NCI-H1092 treated with DMSO at 0.1 percent for 48 hours (cell line): Measurements from ENCODE around the gene DDX39B.
"Not testable (repeated sequence)": the region's sequence is repeated elsewhere in the genome, so short reads cannot be mapped to it uniquely, and the experiment has no call there.

Source experiments
- DNase-seq: peaks from one replicate; lab custom pipeline; 2025; lab: John Stamatoyannopoulos, UW

The DDX39B gene

GRCh38 chr6:31541658-31542521, at the start of gene DDX39B:
Gene DDX39B, minus strand, starts transcription at chr6:31542003. Its CDS starts 1,471 bp downstream, at chr6:31540532.
- DNase-seq = peak; percentile 95

- not testable (repeated sequence) for DNase-seq
Observed at GRCh38 chr6:31590691-31591090, 48.9 kb upstream of the DDX39B start.

DNA sequence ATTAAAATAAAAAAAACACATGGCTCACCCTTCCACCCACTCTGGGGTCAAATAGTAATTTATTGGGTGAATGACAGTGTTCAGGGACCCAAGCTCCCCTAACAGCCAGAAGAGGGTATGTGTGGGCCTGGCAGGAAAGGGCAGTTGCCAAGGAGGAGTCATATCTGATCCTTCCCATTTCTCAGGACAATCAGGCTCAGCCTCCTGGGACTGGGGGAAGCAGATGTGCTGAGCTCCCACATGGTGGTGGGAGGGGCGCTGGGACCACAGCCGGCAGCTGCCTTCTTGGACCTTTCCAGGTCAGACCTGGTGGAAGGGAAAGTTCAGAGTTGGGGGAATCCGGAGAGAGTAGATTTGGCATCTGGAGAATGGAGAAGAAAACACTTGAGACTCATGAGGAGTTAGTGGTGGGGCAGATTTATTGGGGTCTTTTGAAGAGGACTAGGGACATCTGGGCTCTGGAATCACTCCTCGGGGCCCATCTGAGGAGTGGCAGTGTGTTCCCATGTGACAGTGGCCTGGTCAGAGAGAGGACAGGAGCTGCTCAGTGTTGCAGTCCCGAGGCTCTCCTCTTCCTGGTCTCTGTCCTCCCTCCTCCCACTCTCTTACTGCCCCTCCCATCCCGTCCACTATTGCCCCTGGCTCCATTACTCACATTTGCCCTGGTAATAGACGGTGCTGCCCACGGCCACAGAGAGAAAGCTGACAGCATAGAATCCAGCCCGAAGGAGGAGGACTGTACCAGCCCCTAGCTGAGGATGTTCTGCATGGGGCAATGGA, 47.3 kb upstream of the DDX39B start:
- no peak for DNase-seq

GRCh38 chr6:31587791-31588777, 46.3 kb upstream of the DDX39B start:
- no peak for DNase-seq

DNA sequence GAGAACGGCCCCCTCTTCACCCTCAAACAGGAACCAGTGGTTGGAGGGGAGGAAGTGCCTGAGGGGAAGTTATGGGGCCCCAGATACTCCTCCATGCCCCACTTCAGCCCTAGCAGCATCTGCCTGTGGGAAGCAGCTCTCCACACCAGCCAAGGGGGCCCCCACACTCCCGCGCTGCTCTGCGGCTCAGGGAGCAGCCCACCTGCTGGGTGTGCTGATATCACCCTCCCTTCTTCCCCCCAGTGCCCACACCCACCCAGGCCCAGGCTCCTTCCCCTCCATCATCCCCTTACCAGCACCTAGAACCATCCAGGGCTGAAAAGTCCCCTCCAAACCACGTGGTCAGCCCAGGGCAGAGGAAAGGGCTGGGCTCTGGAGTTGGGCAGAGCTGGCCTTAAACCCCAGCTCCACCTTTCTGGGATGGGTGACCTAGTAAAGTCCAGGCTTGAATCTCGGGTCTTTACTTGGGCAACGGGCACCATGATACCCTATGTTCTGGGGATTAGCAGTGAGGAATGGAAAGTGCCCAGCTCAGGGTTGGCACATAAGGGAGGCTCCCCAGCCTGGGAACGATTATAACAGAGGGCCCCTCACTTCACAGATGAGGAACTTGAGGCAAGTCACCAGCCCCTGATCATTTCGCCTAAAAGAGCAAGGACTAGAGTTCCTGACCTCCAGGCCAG, 44.9 kb upstream of the DDX39B start:
- DNase-seq = no peak

DNA sequence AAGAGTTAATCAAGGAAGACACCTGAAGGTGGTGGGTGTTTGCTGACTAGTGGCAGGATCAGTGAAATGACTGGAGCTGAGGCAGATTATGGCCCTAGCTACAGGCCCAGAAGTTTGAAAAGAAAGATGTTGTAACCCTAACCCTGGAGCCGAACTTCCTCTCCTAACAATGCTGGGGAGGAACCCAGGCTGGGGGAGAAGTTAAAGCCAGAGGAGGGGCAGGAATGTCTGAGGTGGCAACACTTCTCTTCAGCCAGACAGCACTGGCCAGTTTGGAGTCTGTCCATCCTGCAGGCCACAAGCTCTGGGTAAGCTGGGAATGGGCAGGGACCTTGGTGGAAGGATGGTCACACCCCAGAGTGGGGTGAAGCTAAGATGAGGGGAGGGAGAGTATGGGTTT, 44.2 kb upstream of the DDX39B start, which contains the start of gene LST1:
TSS of gene LST1 (plus strand) at position 270 of the 400 bp plus-strand sequence. CDS start 1,023 bp downstream, outside the sequence.
- DNase-seq = no peak

GRCh38 chr6:31585491-31585890, 43.7 kb upstream of the DDX39B start:
- DNase-seq = no peak

GRCh38 chr6:31582230-31582643, 40.4 kb upstream of the DDX39B start, which contains the start of gene LTB:
Gene LTB, minus strand, starts transcription at chr6:31582424. Its CDS starts 7 bp downstream, at chr6:31582417.
- no peak for DNase-seq

GRCh38 chr6:31581434-31582229, 39.8 kb upstream of the DDX39B start:
- DNase-seq = no peak

GRCh38 chr6:31580807-31581433, 39.1 kb upstream of the DDX39B start:
- DNase-seq = peak; percentile 31

GRCh38 chr6:31580438-31580740, 38.6 kb upstream of the DDX39B start:
- DNase-seq = no peak

- no peak for DNase-seq
Observed at GRCh38 chr6:31579546-31580437, 38.0 kb upstream of the DDX39B start.

GRCh38 chr6:31579119-31579505, 37.3 kb upstream of the DDX39B start:
- no peak for DNase-seq

DNA sequence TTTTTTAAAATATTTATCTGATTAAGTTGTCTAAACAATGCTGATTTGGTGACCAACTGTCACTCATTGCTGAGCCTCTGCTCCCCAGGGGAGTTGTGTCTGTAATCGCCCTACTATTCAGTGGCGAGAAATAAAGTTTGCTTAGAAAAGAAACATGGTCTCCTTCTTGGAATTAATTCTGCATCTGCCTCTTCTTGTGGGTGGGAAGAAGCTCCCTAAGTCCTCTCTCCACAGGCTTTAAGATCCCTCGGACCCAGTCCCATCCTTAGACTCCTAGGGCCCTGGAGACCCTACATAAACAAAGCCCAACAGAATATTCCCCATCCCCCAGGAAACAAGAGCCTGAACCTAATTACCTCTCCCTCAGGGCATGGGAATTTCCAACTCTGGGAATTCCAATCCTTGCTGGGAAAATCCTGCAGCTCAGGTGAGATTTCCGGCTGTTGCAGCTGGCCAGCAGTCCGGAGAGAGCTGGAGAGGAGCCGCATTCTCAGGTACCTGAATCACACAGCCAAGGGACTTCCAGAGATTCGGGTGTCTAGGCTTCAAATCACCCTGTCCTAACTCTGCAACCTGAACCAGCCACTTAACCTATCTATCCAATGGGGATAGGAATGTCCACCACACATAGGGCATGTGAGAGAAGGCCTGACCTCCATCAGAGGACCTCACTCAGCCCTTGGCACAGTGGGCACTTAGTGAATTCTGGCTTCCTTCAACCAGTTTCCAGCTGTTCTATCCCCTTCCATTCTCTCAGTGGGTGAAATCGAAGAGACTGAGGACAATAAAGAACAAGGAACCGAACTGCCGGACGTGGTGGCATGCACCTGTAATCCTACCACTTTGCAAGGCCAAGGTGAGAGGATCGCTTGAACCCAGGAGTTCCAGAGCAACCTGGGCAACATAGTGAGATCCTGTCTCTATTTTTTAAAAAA, 36.6 kb upstream of the DDX39B start:
- no peak for DNase-seq

GRCh38 chr6:31577579-31577966, 35.8 kb upstream of the DDX39B start:
- DNase-seq = no peak

DNA sequence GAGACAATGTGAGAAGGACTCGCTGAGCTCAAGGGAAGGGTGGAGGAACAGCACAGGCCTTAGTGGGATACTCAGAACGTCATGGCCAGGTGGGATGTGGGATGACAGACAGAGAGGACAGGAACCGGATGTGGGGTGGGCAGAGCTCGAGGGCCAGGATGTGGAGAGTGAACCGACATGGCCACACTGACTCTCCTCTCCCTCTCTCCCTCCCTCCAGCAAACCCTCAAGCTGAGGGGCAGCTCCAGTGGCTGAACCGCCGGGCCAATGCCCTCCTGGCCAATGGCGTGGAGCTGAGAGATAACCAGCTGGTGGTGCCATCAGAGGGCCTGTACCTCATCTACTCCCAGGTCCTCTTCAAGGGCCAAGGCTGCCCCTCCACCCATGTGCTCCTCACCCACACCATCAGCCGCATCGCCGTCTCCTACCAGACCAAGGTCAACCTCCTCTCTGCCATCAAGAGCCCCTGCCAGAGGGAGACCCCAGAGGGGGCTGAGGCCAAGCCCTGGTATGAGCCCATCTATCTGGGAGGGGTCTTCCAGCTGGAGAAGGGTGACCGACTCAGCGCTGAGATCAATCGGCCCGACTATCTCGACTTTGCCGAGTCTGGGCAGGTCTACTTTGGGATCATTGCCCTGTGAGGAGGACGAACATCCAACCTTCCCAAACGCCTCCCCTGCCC, 35.2 kb upstream of the DDX39B start:
- DNase-seq = no peak
